ENCODE results near the gene RBP3. TPM values are rescaled to one million over a fixed set of nuclear protein-coding genes. Genes with fewer than 3 reads are reported as not detected.

RBP3 gene
- total RNA-seq, 2 donors from 2014 or later = not detected

DNA sequence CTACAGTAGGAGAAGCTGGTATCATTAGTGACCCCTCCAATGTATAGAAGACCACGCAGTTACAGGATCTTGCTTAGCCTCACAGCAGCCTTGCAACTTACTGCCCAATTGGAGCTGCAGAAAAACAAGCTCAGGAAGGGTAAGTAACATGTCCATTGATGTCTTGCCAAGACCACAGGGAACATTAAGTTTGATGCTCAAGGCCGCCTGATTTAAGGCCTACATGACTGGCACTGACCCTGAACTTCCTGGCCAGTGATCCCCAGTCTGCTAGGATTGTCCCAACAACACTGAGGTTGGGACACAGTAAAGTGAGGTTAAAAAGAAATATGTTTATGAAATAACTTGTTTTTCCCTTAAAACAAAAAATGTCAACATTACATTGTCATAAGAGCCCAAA is 32.7 kb upstream of the RBP3 start:
- intact Hi-C loops (cut with DNase I) = no loop called here
- DNase-seq (ENCODE audit: low spot score) = no peak

DNA sequence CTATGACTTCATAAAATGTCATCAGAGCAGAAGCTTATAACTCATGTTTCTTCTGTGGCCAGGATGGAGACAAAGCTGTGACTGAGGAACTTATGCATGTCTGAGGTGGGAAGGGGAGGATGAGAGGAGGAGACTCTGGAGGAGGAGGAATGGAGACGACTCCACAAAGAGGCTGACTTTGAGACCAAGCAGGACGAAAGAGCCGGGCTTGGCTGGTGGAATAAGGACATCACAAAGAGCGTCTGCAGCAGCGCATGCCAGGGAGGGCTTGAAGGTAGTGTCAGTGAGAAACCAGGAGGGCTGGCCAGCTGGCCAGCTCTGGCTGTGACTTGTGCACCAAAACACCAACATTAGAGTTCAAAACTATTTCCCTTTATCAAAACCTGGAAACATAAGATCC is 32.0 kb upstream of the RBP3 start:
- DNase-seq (ENCODE audit: low spot score) = no peak
- intact Hi-C loops (cut with DNase I) = no loop called here

DNA sequence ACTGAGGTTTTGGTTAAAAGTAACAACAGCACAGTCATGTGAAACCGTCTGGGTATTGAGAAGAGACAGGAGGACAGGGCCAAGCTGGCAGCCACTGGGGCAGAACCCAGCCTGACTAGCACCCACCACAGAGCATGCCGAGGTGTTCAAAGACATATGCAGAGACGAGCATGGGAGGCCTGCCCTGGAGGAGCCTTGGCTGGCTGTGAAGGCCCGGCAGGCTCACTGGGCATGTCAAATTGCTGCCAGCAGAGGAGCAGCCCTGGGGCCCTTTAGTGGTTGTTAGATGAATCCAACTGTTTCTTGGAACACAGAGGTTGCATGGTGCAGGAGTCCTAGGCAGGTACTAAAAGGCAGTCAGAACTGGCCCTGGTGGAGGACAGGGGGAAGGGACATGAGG is 30.9 kb upstream of the RBP3 start:
- DNase-seq (ENCODE audit: low spot score) = no peak
- intact Hi-C loops (cut with DNase I) = no loop called here

DNA sequence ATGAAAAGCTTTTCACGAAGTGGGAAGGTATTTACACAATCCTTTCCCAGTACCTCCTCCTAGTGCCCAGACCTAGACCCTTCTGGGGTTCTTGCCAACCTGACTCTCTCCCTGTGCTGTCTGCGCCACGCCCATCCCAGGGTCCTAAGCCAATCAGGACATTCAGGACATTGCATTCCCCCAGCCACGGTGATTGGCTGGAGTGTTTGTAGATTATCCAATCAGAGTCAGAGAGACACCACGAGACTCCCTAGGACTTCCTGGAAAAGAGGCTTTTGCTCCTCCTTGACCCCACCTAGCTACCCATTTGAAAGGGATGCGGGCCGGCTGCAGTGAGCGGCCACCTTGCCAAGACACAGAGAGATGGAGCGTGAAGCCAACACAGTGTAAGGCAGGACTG is 29.5 kb upstream of the RBP3 start:
- DNase-seq (ENCODE audit: low spot score) = peak; percentile 43
- intact Hi-C loops (cut with DNase I) = no loop called here

DNA sequence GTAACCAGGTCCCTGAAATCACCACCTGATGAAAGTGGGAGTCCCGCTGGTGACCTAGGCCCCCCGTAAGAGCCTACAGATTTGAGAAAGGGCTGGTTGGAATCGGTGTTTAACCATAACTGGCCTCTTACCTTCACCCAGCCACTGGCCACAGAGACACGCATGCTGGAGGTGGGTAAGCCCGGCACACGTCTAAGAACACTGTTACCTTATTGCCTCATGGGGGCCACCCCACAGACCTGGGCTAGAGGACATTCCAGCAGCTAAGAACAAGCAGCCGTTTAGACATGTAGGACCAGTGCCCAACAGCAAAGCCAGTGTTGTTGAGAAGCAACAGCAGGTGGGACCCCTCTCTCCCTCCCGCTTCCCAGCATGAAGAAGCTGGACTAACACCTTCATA is 28.4 kb upstream of the RBP3 start:
- DNase-seq (ENCODE audit: low spot score) = no peak
- intact Hi-C loops (cut with DNase I) = no loop called here

DNA sequence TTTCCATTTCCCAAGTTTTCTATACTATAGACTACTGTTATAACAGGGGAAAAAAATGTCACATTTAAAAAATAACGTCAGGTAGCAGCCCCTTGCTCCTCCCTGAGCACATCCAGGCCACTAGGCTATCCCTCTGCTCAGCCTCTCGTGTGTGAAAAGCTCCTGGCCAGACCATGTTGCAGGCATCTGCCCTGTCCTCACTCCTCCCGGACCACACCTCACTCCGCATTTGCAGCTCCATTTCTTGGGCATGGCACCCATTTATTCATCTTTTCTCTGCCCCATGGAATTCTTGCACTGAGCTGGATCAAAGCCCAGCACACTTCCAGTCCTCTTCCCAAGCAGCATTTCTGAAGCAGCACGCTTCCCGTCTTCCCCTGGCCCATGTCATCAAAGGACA is 27.4 kb upstream of the RBP3 start:
- intact Hi-C loops (cut with DNase I) = no loop called here
- DNase-seq (ENCODE audit: low spot score) = no peak

DNA sequence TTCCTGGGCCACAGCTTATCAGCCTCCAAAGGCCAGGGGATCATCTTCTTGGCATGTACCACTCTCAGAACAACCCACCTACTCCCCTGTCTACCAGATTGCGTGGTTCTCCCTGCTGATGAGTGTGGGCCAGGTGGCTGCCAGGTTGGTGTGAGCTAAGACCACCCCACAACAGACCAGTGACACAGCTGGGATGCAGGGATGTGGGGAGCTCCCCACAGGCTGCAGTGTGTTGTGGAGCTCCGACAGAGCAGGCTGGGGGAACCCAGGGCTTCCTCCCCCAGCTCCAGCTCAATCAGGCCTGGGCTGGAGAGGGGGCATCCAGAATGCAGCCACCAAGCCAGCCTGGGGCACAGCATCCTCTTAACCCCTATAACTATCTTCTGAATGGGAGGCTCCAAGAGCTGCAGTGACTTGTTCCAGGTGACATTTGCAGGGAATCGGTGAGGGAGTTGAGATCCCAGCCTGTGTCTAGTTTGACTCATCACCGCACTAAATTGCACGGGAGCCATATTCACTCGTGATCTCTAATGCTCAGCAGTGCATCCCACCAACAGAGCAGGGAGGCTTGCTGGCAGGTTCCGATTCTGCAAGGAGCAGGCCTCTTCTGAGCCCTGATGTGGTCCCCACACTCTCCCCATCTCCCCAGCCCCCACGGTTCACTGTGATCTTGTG is 26.5 kb upstream of the RBP3 start:
- intact Hi-C loops (cut with DNase I) = no loop called here
- DNase-seq (ENCODE audit: low spot score) = peak; percentile 49

DNA sequence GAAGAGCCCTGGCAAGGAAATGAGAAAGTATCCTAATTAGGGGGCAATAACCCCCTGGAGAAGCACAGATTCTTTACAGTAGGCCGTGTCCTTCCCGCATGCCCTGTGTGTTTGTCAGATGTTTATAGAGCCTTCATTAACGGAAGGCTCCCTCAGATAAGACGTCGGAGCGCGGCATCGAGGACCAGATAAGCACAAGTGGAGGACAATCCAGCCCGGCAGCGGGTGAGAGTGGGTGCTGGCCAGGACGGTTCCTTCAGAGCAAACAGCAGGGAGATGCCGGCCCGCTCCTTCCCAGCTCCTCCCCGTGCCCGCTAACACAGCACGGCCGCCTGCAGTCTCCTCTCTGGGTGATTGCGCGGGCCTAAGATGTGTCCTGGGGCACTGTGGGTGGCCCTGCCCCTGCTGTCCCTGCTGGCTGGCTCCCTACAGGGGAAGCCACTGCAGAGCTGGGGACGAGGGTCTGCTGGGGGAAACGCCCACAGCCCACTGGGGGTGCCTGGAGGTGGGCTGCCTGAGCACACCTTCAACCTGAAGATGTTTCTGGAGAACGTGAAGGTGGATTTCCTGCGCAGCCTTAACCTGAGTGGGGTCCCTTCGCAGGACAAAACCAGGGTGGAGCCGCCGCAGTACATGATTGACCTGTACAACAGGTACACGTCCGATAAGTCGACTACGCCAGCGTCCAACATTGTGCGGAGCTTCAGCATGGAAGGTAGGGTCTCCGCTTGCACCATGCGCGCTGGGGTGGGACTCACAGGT is 25.7 kb upstream of the RBP3 start, which contains the start of gene GDF2:
TSS of gene GDF2 (plus strand) at position 155 of the 762 bp plus-strand sequence. CDS start at position 370, 215 bp downstream.
- no peak for DNase-seq (ENCODE audit: low spot score)
- intact Hi-C loops (cut with DNase I) = no loop called here

DNA sequence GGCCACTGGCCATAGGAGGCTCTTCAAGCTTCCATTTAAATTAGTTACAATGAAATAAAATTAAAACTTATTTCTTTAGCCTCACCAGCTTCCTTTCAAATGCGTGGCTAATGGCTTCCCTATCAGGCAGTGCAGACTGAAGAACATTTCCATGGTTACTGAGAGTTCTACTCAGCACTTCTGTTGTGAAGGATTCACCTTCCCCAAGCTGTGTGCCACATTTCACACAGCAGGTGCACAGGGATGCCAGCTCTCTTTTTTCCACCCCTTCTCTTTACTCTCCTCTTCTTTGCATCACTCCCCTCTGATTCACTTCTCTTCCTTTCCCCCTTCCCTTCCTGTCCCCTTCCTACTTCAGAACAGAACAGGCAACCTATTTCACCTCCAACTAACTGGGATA is 25.1 kb upstream of the RBP3 start:
- DNase-seq (ENCODE audit: low spot score) = no peak
- intact Hi-C loops (cut with DNase I) = no loop called here

DNA sequence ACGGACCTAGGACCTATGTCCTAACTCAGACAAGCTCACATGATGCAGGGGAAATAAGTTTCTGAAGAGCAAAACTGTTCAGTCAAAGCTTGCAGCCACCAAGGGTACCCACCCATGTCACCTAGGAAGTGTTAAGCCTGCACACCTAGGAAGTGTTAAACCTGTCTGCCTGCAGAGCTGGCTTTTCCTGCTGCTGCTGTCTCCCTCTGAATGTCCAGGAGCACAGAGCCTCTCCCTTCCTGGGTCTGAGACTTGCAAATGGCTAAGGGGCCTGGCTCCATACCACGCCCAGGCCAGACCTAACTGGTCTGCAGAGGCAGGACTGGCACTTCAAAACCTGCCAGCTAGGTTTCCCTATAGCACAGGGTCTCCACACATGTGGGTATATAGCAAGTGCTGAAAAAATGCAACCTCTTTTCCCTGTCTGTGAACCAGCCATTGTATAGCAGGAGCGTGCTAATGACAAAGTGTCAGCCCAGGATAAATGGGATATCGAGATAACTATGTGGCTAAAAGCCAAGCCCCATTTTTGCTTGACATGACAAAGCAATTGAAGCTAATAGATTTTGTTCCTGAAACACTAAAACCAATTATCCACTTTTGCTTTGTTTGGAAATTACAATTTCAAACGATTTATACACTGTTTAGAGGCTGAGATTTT is 24.4 kb upstream of the RBP3 start:
- no peak for DNase-seq (ENCODE audit: low spot score)
- intact Hi-C loops (cut with DNase I) = no loop called here

DNA sequence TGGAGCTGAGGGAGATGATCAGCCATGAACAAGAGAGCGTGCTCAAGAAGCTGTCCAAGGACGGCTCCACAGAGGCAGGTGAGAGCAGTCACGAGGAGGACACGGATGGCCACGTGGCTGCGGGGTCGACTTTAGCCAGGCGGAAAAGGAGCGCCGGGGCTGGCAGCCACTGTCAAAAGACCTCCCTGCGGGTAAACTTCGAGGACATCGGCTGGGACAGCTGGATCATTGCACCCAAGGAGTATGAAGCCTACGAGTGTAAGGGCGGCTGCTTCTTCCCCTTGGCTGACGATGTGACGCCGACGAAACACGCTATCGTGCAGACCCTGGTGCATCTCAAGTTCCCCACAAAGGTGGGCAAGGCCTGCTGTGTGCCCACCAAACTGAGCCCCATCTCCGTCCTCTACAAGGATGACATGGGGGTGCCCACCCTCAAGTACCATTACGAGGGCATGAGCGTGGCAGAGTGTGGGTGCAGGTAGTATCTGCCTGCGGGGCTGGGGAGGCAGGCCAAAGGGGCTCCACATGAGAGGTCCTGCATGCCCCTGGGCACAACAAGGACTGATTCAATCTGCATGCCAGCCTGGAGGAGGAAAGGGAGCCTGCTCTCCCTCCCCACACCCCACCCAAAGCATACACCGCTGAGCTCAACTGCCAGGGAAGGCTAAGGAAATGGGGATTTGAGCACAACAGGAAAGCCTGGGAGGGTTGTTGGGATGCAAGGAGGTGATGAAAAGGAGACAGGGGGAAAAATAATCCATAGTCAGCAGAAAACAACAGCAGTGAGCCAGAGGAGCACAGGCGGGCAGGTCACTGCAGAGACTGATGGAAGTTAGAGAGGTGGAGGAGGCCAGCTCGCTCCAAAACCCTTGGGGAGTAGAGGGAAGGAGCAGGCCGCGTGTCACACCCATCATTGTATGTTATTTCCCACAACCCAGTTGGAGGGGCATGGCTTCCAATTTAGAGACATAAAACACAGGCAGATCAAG is 22.6 kb upstream of the RBP3 start:
- intact Hi-C loops (cut with DNase I) = no loop called here

DNA sequence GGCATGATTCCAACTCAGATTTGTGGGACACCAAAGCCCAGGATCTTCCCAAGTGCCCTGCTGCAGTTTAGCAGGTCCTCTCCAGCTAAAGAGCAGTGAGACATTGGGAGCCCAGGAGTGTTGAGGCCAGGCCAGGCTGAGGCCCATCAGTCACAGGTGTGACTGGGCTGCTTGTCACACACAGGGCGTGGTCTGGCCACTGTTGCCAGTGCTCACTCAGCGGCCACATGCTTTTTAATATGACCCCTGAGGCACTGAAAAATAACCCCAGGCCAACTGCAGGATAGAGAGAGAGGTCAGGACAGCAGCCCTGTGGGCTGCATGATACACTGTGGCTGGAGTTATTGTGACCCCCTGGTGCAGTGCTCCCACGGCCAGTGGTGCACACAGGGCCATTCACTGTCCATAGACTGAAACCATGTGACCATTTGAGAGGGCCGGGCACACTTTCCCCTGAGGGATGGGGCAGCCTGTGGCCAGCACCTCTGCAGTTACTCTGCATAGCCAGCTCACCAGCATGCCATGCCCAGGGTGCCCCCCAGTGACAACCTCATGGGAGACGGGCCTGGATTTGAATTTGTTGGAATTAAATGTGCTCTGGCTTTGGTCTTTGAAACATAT is 21.7 kb upstream of the RBP3 start:
- intact Hi-C loops (cut with DNase I) = no loop called here
- DNase-seq (ENCODE audit: low spot score) = no peak

More for the DNA sequence above, 22.6 kb upstream of the RBP3 start:
- no peak for DNase-seq (ENCODE audit: low spot score)

DNA sequence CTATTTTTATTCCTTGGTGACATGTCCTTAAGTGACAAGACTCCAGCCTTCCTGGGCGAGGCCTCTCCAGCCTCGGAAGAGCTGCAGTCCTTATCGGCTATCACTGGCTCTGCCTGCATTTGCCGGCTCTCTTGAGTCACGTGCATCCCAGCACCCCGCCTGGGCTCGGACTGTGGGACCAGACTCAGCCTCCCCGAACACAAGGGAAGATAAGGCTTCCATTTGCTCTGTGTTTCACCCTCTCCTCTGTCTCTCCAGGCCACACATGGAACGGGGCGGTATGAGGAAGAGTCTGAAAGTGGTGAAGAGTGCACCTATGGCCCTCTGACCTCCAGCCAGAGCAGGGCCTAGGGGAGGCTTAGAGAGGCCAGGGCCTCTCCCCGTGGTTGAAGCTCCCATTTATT is 21.2 kb upstream of the RBP3 start:
- DNase-seq (ENCODE audit: low spot score) = no peak
- intact Hi-C loops (cut with DNase I) = no loop called here

DNA sequence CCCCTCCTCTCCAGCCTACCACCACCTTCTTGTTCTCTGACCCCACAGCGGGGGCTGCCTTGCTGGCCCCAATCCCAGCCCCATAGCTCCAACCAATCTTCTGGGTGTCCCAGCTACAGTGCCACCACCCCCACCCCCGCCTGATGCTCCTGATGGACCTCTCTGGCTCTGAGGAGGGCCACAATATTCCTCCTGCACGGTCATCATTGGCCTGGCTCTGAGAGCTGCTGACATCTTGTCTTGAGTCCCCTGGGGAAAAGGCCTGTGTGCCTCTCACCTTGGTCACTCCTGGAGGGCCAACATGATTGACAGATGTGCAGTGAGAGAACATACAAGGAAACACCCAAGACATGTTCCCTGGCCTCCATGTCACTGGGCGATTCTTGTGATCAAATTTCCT is 18.3 kb upstream of the RBP3 start:
- DNase-seq (ENCODE audit: low spot score) = no peak

DNA sequence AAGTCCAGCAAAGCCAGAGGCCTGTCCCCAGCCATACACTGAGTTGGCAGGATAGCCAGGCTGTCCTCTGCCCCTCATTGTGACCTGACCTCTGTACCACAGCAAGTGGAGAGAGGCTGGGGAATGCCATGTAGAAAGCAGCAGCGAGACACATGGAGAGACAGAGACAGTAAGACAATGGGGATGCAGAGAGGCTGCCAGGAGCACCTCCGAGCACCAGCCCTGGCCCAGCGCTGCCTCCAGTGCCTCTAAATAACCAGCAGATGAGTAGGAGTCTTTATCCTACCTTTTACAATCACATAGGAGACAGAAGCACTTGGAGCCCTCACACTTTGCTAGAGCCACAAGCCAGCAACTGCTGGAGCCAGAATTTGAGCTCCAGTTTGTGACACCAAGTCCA is 17.8 kb upstream of the RBP3 start:
- no peak for DNase-seq (ENCODE audit: low spot score)
- intact Hi-C loops (cut with DNase I) = no loop called here

More for the DNA sequence above, 18.3 kb upstream of the RBP3 start:
- intact Hi-C loops (cut with DNase I) = no loop called here

DNA sequence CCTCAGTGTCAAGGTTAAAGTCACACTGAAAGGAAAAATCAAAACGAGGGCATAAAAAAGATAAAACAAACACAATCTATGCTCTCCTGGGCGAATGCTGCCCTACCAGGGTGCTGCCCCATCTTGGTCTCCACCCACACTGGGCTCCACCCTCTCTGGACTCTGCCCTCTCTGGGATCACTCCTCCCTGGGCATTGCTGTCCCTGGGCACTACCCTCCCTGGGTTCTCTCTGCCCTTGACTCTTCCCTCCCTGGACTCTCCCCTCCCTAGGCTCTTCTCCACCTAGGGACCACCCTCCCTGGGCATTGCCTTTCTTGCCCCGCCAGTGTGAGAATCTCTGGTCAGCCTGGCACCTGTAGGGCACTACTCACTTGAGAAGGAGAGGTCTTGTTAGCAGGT is 17.4 kb upstream of the RBP3 start:
- DNase-seq (ENCODE audit: low spot score) = no peak
- intact Hi-C loops (cut with DNase I) = no loop called here

DNA sequence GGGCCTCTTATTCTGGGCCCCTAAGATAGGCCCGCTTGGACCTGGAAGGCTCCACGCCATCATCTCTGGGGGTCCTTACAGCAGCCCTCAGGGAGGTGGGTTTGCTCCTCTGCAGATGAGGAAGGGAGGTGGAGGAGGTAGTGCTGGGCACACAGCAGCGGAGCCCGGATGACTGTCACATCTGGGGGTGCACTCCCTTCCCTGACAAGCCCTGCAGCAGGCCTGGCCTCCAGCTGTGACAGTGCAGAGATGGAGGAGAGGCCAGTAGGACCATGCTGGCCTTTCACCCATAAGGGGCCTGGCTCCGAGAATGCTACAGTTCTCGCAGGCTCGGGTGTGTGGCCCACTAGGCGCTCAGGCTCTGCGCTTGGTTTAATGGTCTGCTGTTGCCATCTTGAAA is 16.7 kb upstream of the RBP3 start:
- intact Hi-C loops (cut with DNase I) = no loop called here
- peak; percentile 43 for DNase-seq (ENCODE audit: low spot score)

DNA sequence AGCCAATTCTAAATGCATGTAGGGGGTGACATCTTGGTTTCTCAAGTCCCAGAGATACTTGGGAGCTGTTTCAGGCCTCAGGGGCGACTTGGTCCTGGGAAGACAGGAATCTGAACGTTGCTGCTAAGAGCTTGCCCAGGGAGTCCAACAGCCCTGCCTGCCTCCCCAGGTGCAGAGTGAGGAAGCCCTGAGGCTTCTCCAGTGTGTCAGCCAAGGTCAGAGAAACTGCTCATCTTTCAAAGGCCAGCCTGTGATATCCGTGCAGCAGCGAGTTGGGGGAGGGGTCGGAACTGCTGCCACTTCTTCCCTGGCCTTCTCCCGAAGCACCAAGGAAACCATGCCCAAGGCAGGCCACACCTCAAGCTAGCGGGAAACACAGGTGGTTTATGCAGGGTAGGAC is 16.2 kb upstream of the RBP3 start:
- no peak for DNase-seq (ENCODE audit: low spot score)
- intact Hi-C loops (cut with DNase I) = no loop called here

DNA sequence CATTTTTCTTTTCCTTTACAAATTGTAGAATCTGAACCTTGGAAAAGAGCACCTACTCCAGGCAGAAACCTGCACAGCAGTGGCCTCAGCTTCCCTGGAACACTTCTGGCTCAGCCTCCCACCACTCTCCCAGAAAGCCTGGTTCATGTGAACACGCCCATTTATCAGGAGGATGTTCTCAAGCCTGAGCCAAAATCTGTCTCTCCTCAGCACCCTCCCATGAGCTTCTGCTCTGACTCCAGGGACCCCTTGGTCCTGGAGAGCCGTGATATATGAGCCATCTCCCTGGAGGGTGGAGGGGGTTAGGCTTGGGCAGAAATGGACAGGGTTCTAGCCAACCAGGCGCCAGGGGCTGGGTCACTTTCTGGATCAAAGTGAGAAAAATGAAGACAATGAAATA is 15.8 kb upstream of the RBP3 start:
- intact Hi-C loops (cut with DNase I) = no loop called here
- peak; percentile 45 for DNase-seq (ENCODE audit: low spot score)

All from posterior vena cava (tissue), 2 donors.